Muscle of arm (tissue), 12 donors: ENCODE data around the gene RAD51B. TPM values are rescaled to one million over a fixed set of nuclear protein-coding genes. Genes with fewer than 3 reads are reported as not detected.
A peak's percentile ranks its signal among the peaks of the same experiment; 100 is the strongest.
"Not testable (repeated sequence)": the region's sequence is repeated elsewhere in the genome, so short reads cannot be mapped to it uniquely, and the experiment has no call there.

Experiments
- DNase-seq: peaks from one replicate; pipeline ENCODE4 v3.0.0-alpha.2; 2013
- polyA plus RNA-seq, 12 donors: library from polyadenylated mRNA; unstranded; fragments of 120-200 nt; gene quantifications; one replicate each; pipeline ENCODE4 v1.2.1, GENCODE V29; 2013; ENCODE audit not compliant: insufficient read length in 12 of 12

Gene RAD51B
- polyA plus RNA-seq, 12 donors, result 6.3 to 13.1 (median 9.7) TPM; not detected in 2

DNA sequence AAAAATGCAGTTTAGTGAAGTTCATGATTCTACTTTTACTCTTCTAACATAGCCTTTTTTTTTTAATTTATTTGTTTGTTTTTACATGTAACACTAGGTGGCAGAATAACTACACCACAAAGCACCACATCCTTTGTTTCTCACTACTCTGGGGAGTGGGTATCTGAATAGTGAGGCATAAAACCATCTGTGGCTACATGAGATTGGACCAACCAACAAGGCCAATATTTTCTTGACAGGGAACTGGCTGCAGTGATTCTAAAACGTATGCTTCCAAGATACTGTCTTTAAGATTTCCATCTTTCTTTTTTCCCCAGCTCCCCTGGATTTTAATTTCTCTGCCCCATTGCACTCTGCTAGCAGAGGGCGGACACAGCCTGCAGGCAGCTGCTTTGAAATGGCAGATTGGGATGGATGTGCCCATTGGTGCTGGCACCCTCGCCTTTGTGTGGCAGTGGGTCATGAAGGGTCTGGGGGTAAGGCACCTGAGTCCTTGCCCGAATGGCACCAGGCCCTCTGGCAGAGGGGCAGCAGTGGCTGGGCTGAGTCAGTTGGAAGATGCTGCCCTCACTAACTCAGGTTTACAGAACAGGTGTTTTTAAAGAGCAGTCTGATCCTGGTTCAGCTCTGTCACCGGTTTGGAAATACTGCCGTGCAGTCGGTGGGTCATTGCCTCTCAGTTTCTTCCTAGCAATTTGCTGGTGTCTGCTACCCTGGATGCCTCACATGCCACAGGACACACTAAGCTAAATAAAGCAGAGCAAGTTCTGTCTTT lies 429.1 kb downstream of the RAD51B start:
- peak; percentile 85 for DNase-seq

DNA sequence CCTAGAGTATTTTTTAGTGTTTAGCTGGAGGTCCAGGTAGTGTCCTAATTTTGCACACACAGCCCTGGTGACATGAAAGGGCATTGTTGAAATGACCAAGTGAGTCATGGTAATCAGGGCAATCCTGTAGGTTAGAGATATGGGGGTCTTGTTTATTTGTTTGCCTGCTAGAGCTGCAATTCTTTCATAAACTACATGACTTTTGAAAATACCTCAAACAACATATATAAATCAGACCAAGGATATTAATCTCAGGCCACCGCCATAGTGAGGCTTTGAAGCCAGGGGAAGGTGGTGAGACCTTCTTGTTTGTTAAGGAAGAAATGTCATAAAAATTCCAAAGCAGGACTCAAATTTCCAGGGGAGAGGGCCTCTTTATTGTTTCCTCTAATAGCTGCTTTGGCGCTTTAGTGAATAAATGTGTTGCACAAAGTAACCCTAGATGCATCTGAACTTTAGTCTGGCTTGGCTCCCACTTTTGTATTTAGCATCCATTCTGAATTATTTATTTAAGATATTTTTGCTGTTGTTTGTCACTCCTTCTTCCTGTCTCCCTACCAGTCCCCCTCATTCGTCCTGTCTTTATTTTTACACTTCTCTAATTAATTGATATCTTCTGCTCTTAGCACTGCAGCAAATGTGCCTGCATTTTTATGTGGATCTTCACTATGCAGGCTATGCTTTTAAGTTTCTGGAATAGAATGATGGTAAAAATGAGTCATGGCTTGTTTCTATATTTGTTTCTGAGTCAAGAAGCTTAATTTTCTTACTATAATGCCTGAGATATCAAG lies 430.3 kb downstream of the RAD51B start:
- peak; percentile 81 for DNase-seq

DNA sequence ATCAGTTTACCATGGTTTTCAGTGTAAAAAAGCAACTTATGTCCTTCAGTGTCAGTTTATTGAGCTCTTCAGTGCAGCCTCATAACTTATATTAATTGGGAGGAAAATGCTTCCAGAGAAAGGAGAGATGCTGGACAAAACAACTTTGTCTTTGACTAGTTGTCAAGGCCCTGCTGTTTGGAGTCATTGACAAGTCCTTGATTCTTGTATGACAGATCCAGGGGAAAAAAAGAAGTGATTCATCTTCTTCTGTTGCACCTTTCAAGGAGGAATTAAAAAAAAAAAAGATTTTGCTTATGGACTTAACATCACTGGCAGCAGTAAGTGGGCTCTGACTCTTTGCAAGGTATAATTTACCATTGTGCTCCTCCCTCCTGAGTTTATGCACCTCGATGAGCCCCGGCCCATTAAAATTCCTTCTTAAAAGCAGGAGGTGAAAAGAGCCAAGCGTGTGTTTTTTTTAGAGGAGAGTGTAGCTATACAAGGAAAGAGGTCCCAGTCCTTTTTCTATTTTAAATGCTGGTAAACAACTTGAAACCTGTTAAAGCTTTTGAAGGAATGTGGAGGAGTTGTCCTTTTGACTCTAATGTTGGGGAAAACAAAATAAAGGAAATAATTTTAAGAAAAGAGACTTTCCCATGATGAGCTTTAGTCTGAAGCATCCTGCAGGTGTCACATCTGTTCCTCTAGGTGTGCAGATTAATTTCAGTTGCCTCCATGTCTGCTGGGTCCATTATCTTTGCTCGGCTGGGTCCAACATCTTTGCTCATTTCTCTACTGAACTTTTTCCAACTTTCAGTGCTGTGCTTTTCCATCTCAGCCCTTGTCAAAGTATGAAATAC lies 431.6 kb downstream of the RAD51B start:
- DNase-seq, result no peak

DNA sequence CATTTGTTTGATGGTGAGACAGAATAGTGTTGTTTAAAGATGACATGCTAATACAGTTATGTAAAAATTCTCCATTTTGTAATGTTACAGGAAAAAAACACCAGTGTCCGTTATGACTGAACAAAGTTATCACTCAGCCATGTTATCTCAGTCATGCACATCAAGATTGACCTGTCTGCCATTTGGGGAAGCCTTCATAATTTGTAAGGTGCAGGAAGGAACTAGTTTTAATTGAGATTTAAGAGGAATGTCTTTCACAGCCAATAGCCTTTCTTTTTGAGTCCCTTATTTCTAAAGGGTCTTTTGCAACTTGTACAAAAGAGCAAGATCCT lies 432.2 kb downstream of the RAD51B start:
- no peak for DNase-seq

DNA sequence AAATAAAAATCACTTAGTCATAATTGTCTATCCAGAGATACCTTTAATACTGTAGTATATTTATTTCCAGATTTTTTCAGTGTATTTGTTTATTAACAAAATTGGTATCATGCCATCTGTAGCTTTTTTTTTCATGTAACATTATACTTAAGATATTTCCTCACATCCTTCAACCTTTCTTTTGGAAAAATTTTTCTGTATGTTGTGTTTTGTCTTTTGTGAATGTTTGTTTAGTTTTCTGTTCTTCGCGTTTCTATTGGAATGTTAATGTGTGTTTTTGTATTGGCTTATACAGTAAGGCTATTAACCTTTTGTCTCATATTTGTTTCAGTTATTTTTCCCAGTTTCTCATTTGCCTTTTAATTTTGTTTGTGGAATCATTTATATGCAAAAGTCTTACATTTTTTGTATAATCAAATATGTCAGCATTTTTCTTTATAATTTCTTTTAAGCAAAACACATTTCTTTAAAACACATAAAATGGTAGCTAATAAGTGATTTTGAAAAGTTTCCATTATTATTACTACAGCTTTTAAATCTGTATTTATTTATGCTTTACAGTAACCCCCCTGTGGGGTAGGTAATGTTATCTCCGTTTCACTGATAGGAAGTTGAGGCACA lies 433.7 kb downstream of the RAD51B start:
- DNase-seq, result no peak

DNA sequence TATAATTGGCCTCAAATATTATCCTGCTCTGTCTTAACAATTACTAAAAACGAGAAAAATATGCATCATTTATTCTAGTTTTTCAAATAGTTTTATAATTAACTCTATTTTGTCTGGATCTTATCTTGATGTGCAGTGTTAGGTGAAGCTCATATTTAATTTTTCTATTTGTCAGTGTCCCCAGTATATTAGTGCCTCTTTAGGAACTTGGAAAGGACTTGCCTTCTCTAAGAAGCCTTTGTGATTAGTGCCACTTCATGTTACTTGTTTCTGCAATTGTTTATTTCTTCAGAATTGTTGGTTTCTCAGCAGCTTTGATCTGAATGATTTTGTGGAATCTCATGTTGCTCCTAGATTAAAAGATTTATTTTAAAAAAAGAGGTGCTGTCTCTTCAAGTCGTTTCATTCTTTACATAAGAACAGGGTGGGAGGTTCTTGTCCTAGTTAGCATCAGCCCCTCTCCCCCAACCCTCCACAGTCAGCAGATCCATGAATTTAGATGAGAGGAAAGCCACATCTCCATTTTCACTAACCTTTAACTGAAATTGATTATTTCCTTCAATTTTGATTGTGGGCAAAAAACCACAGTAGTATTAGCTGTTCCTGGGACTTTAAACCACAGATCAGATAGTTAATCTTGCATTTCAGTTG lies 434.4 kb downstream of the RAD51B start:
- DNase-seq, result no peak

DNA sequence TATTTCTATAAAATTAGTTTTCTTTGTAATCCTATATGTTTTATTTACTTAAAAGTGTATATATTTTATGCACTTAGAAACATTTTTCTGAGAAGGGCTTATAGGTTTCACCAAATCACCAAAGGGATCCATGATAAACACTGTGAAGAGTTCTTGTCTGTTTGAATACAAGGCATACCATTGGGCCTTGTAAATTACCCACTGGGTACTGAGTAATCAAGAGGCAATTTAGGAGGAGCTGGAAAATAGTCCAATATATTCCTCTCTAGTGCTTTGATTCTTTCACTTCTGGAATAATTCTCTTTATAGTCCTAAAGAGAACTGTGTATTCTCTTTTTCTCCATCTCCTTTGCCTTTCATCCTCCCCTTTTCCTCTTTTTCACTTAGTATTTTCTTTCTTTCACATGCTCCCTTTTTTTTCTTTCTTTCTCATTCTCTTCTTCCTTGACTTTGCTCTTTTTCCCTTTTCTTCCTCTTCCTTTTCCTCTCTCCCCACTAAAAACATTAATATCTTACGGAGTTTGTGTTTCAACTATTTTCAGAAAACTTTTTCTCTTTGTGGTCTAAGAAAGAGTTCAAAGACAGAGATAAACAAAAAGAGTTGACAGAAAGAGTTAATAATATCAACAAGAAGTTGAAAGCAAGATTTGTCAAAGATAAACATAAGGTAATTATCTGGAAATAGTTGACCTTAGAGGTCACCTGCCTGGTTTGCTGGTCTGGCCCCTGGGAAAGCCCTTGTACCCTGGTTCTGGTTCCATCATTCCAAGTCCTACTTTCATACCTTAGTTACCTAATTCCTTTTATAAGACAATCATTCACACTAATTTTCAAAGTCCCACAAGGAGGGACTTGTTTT lies 435.3 kb downstream of the RAD51B start:
- DNase-seq, result no peak

DNA sequence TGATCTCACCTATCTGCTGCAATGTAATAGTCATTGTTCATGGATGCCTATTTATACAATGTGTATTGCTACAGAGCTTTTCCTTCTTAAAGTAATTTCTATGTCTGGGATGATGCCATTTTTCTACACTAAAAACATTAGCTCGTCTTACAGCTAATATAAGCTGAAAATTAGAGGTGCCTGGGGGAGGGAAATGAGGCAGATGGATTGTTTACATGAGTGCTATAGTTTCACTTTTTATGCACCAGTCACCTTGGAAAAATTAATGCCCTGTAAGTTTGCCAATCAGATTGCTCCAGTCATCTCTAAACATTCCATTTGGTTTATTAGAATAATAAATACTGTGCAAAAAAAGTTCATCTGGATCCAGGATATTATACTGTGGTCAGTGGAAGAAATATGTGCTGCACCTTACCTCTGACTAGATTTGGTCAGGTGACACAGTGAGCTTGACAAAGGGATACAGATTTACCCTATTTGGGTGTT lies 436.2 kb downstream of the RAD51B start:
- no peak for DNase-seq

DNA sequence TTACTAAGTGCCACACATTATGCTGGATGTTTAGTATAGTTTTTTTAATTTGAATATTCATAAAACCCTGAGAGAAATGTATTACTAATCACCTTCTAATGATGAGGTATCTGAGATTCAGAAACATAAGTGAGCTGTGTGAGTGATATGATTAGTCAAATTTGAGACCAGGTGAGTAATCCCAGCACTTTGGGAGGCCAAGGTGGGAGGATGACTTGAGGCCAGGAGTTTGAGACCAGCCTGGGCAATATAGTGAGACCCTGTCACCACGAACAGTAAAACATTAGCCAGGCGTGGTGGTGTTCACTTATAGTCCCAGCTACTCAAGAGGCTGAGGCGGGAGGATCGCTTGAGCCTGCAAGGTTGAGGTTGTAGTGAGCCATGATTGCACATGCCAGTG lies 438.4 kb downstream of the RAD51B start:
- no peak for DNase-seq

DNA sequence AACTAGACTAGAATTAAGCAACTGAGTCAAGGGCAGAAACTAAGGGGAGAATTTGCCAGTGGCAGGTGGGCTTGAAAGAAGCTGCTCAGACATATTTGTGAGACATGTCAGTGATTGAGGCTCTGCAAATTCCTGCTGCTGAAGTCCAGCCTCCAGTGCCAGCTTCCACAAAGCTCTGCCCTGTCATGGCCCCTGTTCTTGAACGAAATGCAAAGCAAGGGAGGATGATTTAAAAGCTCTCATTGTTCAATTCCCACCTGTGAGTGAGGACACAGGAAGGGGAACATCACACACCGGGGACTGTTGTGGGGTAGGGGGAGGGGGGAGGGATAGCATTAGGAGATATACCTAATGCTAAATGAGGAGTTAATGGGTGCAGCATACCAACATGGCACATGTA lies 439.4 kb downstream of the RAD51B start:
- not testable (repeated sequence) for DNase-seq

DNA sequence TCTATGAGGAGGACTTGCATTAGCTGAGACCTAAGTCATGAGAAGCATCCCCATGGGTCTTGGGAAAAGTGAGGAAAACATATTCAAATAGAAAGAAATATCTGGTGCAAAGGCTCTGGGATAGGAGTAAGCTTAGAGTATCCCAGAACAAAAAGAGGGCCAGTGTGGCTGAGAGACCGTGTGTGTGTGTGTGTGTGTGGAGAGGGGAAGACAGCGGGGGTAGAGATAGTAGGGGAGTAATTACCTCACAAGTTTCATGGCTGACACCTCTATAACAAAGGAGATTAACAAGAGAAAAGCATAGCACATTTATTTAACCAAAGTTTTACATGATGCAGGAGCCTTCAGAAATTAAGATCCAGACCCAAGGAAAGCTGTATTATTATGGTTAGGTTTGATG lies 440.5 kb downstream of the RAD51B start:
- DNase-seq, result no peak

DNA sequence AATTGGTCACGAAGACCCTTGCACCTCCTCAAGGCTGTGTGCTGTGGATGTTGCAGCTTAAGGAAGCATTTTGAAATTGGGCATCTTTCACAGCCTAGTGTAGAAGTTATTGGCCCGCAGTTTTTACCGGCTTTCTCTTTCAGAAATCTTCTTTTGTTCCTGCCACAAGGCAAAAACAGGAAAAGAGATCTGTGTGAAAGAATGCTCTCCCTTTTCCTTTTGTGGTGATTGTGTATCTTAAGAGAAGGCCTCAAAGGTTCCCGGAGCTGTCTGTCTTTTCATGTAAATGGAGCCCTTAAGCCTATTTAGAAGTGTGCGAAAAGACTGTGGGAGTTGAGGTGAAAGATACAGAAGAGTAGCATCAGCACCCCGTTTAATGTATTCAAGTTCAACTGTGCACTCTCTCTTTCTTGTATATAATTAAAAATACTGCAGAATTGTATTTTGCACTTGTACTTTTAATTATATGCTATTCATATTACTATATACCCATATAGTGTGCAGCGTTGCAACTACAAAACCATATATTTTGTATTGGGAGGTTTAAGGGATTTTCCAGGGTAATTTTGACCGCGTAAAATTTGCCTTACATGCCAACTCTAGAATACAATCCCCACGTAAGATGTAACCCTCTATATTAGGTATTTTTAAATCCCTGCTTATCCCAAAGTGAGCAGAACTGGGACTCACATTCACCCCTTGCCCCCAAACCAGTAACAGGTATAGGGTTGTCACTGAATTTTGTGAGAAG lies 441.7 kb downstream of the RAD51B start:
- DNase-seq, result no peak

DNA sequence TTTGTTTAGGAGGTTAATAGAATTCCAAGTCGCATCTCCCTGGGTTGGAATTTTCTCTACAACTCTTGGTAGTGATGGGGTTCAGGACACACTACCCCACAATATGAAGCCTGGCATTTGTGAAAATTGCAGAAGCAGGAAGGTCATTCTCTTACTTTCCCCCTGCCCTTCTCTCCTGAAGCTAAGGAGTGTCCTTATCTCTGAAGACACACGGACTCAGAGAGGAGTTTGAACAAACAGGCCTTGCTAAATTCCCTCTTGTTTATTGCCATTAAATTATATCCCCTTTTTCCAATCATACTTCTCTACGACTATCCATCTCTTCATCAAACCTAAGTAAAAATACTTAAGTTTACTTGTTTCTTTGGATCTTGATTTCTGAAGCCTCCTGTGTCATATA lies 443.0 kb downstream of the RAD51B start:
- no peak for DNase-seq

DNA sequence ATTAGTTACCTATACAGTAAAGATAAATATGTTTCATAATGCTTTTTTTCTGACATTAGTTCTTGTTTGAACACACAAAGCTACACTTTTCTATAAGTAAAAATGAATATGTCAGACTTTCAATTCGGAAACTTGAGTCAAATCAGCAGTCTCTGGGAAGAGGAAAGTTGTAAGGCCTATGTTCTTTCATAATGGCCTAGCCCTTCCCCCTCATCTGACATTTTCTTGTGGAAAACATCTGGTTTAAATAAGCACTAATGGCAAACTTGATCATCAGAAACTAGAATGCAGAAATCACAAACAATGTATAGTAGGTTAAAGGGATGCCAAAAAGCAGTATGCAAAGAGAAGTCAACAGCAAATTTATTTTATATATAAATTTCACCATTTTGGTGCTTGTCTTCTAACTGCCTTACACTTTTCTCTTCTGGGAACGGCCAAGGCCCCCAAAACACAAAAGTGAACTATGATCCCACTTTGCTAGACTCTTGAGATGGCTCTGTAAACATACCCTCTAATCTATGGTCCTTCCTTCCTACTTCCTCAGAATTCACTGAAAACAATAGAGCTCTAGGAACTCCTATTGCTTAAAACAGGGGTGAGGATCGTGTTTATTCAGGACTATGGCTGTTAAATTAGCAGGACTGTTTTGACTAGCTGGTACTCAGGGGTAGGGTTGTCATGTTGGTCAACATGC lies 444.1 kb downstream of the RAD51B start:
- peak; percentile 75 for DNase-seq

DNA sequence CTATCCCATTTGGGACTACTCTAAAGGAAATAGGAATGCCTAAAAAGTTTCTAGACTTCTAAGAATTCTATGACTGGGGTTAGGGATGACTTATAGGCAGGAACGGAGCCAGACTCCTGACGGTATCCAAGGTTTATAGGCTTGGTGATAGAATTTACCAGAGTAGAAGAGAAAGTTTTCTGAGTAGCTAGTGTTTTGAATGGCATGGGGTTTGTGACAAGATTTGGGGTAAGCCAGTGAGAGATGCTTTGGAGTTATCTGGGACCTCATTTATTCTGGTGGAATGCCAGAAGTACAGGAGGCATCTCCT lies 444.6 kb downstream of the RAD51B start:
- no peak for DNase-seq

DNA sequence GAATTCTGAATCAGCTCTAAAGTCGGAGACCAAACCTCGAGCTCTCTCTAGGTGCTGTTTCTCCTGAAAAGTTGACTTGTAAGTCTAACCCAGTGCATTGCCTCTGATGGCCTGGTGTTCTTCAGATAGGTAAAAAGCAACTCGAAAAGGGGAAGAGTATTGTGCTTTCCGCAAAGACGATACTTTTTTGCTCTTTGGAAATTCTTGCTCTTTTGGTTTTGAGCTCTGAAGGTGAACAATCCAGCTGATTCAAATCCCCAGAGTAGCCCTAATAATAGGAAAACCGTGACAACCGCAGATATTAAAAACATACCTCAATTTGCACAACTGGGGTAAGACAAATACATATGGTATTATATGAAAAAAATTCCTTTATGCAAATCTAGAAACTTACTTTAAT lies 447.4 kb downstream of the RAD51B start:
- DNase-seq, result no peak

DNA sequence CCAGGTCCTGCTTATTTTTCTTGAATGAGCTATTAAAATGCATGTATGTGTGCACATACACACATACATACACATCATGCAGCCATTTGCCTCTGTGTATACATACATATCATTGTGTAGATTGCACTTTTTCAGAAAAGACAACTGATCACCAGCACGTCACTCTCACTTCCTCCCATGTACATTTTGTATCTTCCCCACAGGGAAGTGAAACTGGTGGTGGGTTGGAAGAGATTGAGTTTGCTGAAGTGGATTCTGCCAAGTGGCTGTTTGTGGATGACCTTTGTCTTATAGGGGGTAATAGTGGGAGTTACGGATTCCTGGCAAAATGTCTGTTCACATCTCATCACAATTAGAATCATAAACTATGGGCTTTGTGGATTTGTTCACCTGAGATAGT lies 448.6 kb downstream of the RAD51B start:
- no peak for DNase-seq

DNA sequence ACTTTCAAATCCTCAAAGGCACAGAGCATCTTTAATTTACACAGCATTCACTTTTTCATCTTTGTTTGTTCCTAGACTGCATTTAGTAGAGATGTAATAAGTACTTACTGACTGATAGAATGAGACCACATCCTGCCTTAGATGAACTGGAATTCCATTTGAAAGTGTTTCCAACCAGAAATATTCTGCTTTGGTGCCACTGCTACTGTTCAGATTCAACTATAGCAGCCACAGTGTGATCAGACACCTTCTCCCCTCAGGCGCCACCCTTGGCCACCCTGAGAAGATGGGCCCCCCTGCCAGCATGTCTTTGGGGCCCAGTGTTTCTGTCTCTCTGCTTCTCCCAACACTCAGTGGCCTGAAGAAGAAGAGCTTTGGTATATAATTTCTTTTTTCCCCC lies 449.1 kb downstream of the RAD51B start:
- no peak for DNase-seq
